ENCODE data around the gene CFDP1.

DNA sequence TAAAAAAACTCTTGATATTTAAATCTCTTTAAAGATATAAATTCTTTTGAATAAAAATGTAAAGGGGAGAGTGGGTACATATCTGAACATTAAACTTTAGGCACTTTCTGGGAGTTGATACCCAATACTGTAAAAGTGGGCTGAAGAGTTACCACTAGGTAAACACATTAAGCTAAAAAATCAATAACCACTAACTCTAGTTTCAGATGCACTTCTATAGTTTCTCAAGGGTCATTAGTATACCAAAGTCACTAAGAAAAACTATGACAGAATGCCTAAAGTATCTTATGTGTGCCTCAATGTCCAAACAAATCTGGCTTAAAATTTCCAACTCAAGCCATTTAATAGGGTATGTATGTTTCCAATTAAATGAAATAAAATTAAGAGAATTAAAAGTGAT, 13.1 kb upstream of the CFDP1 start:
- TF ChIP-seq, protein P1, sequence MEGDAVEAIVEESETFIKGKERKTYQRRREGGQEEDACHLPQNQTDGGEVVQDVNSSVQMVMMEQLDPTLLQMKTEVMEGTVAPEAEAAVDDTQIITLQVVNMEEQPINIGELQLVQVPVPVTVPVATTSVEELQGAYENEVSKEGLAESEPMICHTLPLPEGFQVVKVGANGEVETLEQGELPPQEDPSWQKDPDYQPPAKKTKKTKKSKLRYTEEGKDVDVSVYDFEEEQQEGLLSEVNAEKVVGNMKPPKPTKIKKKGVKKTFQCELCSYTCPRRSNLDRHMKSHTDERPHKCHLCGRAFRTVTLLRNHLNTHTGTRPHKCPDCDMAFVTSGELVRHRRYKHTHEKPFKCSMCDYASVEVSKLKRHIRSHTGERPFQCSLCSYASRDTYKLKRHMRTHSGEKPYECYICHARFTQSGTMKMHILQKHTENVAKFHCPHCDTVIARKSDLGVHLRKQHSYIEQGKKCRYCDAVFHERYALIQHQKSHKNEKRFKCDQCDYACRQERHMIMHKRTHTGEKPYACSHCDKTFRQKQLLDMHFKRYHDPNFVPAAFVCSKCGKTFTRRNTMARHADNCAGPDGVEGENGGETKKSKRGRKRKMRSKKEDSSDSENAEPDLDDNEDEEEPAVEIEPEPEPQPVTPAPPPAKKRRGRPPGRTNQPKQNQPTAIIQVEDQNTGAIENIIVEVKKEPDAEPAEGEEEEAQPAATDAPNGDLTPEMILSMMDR (IDR thresholded peaks at IDR 0.05; ENCODE audit: low read length): no peak
- TF ChIP-seq EZH2 (IDR thresholded peaks at IDR 0.05; ENCODE audit: borderline replicate concordance, low read length): no peak

All from OCI-LY1 (cell line).